ENCODE results near the gene DGCR8.

The DGCR8 gene

GRCh38 chr22:20107951-20108756 lies 28.1 kb downstream of the DGCR8 start:
- no peak overlapping the region for H3K4me3 ChIP-seq (ENCODE audit: low read depth, low read length)
- no peak for DNase-seq (ENCODE audit: low read depth)
- TF ChIP-seq CTCF (IDR thresholded peaks at IDR 0.05; ENCODE audit: control insufficient read depth, extremely low read depth, insufficient read depth) = no peak

GRCh38 chr22:20108757-20109230 lies 28.8 kb downstream of the DGCR8 start:
- DNase-seq (ENCODE audit: low read depth) = no peak
- no peak overlapping the region for H3K4me3 ChIP-seq (ENCODE audit: low read depth, low read length)
- no peak for TF ChIP-seq CTCF (IDR thresholded peaks at IDR 0.05; ENCODE audit: control insufficient read depth, extremely low read depth, insufficient read depth)

- DNase-seq (ENCODE audit: low read depth) = no peak
- no peak overlapping the region for H3K4me3 ChIP-seq (ENCODE audit: low read depth, low read length)
- TF ChIP-seq CTCF (IDR thresholded peaks at IDR 0.05; ENCODE audit: control insufficient read depth, extremely low read depth, insufficient read depth) = no peak
Observed at GRCh38 chr22:20109411-20110358, 29.6 kb downstream of the DGCR8 start.

GRCh38 chr22:20110359-20110985 lies 30.4 kb downstream of the DGCR8 start:
- no peak overlapping the region for H3K4me3 ChIP-seq (ENCODE audit: low read depth, low read length)
- no peak for DNase-seq (ENCODE audit: low read depth)
- no peak for TF ChIP-seq CTCF (IDR thresholded peaks at IDR 0.05; ENCODE audit: control insufficient read depth, extremely low read depth, insufficient read depth)

GRCh38 chr22:20111045-20111688 lies 31.1 kb downstream of the DGCR8 start:
- H3K4me3 ChIP-seq (ENCODE audit: low read depth, low read length) = no peak overlapping the region
- DNase-seq (ENCODE audit: low read depth) = no peak
- 0 out of 2 replicates have a peak, but pooled peaks have one; percentile 0 for TF ChIP-seq CTCF (IDR thresholded peaks at IDR 0.05; ENCODE audit: control insufficient read depth, extremely low read depth, insufficient read depth)

Data from LNCaP clone FGC (cell line).